Measurements from ENCODE around the gene COL4A2.

COL4A2 gene

DNA sequence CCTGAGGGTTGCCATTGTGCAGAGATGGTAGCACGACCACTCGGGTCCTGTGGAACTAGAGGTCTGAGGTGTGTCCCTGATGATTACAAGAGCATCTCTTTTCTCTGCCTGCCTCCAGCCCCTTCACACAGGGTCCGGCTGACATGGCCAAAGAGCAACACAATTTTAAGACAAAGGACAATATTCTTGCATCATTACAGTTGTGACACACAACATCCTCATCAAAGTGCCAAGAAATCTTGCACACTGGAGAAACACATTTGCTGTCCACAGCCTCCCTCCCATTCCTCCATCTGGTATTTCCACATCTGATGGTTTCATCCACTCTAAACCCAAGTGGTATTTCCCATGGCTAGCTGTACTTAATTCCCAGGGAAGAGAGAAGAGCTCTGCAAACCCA lies 12.9 kb upstream of the COL4A2 start:
- DNase-seq (ENCODE audit: low spot score in 2 of 2) (no peak), ATAC-seq (no peak)
- Mint-ChIP-seq H3K4me3 (no peak overlapping the region), H3K4me1 (peaks cover 5% of the 10 kb centered on the region), H3K36me3 (no peaks in the 10 kb centered on the region), H3K9me3 (peaks cover 2% of the 10 kb centered on the region), H3K27ac (no peak overlapping the region)

DNA sequence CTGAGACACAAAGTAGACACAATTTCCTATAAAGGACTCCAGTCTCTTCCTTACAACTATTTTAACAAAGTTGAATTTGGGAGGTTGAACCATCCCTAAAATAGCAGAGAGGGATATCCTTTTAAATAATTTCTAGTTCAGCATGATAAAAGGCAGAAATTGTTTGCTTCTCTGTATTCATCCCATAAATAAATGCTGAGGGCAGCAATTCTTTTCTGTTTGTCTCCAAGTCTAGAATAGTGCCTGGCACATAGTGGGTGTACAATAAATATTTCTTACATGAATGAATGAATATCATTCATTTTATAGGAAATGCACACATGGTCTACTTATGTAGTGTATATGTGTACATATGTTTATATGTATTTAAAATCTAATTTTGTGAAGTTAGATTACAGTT lies 12.5 kb upstream of the COL4A2 start:
- Mint-ChIP-seq H3K9me3 (peaks cover 2% of the 10 kb centered on the region), H3K36me3 (no peaks in the 10 kb centered on the region), H3K4me1 (peaks cover 5% of the 10 kb centered on the region), H3K27ac (no peak overlapping the region), H3K4me3 (no peak overlapping the region)
- DNase-seq (ENCODE audit: low spot score in 2 of 2) (no peak), ATAC-seq (no peak)

DNA sequence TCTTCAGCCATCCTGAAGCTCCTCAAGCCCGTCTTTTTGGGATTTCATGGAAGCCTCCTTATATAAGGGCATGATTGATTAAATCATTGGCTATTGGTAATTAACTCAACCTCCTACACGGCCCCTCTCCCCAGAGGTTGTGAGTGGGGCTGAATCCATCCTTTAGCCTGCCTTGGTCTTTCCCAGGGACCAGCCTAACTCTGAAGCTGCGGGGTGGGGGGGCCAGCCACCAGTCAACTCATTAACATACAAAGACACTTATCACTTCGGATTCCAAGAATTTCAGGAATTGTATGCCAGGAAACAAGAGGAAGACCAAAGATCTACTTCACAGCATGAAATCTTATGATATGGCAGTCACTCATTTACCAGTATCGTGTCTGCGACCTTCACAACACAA lies 10.1 kb upstream of the COL4A2 start:
- H3K36me3 Mint-ChIP-seq, result no peaks in the 10 kb centered on the region
- no peak overlapping the region for H3K4me3 Mint-ChIP-seq
- H3K9me3 Mint-ChIP-seq, result no peaks in the 10 kb centered on the region
- no peak for ATAC-seq
- H3K4me1 Mint-ChIP-seq, result peaks cover 5% of the 10 kb centered on the region
- no peak for DNase-seq (ENCODE audit: low spot score in 2 of 2)
- H3K27ac Mint-ChIP-seq, result no peak overlapping the region

DNA sequence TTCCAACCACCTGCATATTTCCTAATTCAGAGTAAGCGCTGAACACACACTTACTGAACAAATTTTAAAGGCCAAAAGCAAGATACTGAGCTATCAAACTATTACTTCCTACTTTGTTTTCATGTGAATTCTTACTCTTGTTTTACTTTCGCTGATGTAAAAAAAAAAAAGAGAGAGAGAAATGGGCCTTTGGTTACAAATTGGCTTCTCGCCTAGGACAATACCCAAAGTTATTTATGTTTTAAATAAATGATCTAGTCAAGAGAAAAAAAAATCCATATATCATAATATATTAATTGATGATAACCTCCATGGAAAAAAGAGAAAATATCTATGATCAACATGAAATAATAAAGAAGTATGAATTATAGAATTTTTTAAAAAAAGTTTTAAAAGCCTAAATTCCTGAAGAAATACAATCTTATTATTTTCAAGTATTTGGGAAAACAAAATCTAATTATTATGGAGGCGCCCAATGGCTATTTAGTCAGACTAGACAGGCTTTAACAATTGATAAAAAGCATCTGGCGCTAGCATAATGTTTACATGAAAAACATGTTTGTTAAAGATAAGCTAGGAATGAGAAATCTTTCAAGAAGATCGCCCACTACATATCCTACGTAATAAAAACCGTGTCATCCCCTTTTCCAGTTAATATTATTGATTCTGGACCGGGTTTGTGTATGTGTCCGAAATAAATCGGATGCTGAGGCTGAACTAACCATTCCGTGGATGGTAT lies 9.1 kb upstream of the COL4A2 start:
- DNase-seq (ENCODE audit: low spot score in 2 of 2), result no peak
- Mint-ChIP-seq H3K4me1 (peaks cover 5% of the 10 kb centered on the region), H3K36me3 (no peaks in the 10 kb centered on the region), H3K9me3 (no peaks in the 10 kb centered on the region), H3K4me3 (no peak overlapping the region), H3K27ac (no peak overlapping the region)
- ATAC-seq, result no peak

DNA sequence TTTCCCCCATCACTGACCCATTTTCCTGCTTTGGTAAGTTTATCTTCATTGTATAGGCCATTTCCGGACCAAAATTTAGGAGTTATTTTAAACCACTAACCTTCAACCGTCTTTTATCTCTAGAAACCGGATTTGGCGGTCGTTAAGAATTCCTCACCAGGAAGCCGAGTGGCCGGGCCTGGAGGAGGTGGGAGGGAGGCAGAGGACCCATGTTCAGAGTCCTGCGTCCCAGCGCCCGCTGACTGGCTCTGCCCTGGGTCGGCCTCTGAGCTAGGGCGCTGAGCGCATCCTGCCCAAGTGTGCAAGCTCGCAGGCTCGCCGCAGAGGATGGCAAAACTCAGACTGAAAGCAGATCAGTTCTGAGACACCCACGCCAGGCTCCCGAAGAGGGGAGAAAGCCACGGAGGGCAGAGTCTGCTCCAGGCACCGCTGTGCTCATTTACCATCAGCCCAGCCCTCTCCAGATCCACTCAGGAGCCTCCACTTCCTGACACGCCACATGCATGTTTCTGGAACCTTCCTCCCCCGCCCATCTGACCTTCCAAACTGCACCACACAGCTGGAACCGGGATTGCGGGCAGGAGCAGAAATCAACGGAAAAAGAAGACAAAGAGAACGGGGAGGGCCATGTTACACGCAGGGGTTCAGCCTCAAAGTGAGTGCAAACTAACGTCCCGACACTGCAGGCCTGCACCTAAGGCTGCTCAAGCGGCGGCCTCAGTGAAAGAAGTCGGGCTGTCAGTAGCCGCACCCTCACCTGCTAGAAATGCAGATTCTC lies 8.4 kb upstream of the COL4A2 start:
- no peak overlapping the region for H3K4me3 Mint-ChIP-seq
- ATAC-seq (peak; percentile 70), DNase-seq (ENCODE audit: low spot score in 2 of 2) (no peak)
- peaks cover 5% of the 10 kb centered on the region for H3K4me1 Mint-ChIP-seq
- no peak overlapping the region for H3K27ac Mint-ChIP-seq
- no peaks in the 10 kb centered on the region for H3K9me3 Mint-ChIP-seq
- H3K36me3 Mint-ChIP-seq, result no peaks in the 10 kb centered on the region

DNA sequence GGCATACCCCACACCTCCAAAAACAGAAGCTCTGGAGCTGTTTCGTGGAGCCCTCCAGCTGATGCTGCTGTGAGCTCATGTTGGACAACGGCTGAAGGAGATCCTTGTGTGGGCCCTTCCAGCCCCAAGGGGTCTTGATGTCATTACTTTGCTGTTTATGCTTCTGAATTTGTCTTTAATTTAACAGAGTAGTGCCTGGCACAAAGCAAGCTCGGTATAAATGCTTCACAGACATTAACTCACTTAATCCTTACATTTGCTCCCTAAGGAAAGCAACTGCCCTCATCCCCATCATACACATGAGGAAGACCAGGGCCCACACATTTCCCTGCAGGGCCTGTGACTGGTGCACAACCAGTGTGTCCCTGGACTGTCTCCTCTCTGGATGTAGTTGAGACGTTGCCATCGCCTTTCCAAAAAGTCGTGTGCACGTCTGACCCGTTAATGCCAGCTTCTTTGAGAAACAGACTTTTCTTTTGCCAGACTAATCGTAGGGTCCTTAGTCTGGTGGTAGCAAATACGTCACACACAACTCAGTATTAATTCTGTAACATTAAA lies 7.7 kb upstream of the COL4A2 start:
- ATAC-seq, result no peak
- H3K9me3 Mint-ChIP-seq, result no peaks in the 10 kb centered on the region
- no peak for DNase-seq (ENCODE audit: low spot score in 2 of 2)
- peaks cover 5% of the 10 kb centered on the region for H3K4me1 Mint-ChIP-seq
- no peak overlapping the region for H3K4me3 Mint-ChIP-seq
- H3K27ac Mint-ChIP-seq, result no peak overlapping the region
- no peaks in the 10 kb centered on the region for H3K36me3 Mint-ChIP-seq

DNA sequence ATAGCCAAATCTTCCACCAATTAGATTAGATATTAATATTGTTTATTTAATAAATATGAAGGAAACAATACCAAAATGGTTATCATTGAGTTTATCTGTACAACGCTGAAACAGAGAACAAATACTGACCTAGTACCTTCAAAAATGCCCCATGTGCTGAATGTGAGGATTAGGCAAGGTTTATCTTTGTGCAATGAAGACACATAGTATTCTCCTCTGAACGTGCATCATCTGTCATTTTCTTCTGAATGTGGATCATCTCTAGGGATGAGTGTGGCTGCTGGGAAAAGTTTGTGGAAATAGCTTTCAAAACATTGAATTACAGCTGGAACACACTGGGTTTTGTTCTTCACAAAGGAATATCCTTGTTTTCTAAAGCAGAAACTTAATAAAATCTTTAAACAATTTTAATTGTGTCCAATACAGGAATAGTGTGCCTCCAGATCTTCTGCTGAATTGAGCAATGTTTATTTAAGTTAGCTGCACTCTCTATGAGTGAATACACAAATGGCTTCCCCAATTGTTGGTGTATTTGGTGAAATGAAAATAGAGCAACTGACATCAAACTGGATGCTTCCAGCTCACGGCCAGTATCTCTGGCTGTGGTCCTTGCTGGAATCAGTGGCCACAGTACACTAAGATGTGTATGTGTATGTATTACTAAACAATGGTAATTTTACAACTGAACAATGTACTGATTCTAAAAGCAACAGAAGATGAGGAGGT lies 6.8 kb upstream of the COL4A2 start:
- H3K4me3 Mint-ChIP-seq, result no peak overlapping the region
- DNase-seq (ENCODE audit: low spot score in 2 of 2) (no peak), ATAC-seq (no peak)
- no peak overlapping the region for H3K27ac Mint-ChIP-seq
- H3K4me1 Mint-ChIP-seq, result peaks cover 5% of the 10 kb centered on the region
- no peaks in the 10 kb centered on the region for H3K36me3 Mint-ChIP-seq
- H3K9me3 Mint-ChIP-seq, result no peaks in the 10 kb centered on the region

DNA sequence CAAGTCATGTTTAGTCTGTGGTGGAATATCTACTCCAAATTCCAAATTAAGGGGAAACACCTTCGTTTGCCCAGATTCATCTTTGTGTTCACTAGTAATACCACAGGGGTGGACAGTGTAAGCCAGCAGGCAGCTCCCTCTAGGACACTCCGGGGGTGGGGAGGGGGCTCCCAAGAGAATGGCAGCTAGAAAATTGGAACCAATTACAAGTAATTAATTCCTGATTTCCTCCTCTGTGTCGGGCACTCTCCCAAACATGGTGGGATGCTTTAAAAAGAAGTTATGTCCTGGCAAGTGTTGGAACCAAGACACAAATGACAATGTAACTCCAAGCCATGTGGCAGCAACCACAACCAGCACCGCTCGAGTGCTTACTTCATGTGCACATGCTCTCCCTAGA lies 6.0 kb upstream of the COL4A2 start:
- no peaks in the 10 kb centered on the region for H3K9me3 Mint-ChIP-seq
- no peak overlapping the region for H3K27ac Mint-ChIP-seq
- ATAC-seq (no peak), DNase-seq (ENCODE audit: low spot score in 2 of 2) (no peak)
- H3K36me3 Mint-ChIP-seq, result no peaks in the 10 kb centered on the region
- H3K4me1 Mint-ChIP-seq, result peaks cover 5% of the 10 kb centered on the region
- no peak overlapping the region for H3K4me3 Mint-ChIP-seq

DNA sequence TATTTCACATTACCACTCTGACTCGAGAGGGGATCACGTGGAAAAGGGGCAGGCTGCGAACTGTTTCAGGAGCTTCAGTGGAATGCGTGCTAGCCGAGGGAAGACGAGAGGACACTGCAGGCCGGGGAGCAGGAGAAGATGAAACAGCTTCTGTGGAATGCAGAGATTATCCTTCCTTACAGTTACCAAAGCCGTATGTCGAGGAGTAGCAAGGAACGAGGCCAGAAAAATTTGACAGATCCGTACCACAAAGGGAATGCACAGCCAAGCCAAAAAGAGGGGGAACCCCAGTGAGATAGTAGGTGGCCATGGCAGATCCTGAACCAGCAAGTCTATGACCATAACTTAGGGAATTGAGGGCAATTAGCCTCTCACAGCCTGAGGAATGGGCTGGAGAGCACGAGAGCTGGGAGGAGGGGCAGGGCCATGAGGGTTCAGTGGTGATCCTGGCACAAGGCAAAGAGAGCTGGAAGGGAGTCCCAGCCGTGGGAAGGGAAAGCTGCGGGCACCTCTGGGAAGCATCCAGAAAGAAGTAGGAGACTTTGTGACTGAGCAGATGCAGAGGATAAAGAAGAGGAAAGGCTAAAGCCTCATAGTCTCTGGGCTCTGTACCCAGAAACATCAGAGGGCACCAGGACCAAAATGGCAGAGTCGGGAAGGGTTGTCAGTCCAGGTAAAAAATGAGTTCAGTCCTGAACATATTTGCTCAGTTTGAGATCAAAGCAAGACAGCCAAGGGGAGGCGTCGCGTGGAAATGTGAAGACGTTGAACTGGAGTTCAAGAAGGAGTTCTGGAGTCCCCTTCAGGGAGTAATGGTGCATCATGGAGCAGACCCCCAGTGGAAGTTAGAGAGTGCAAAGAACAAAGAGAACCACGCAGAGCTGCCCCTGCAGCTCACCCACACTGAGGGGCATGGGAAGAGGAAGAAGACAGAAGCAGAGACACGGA lies 5.2 kb upstream of the COL4A2 start:
- ATAC-seq (no peak), DNase-seq (ENCODE audit: low spot score in 2 of 2) (no peak)
- Mint-ChIP-seq H3K36me3 (no peaks in the 10 kb centered on the region), H3K9me3 (no peaks in the 10 kb centered on the region), H3K4me3 (no peak overlapping the region), H3K4me1 (peaks cover 5% of the 10 kb centered on the region), H3K27ac (no peak overlapping the region)

DNA sequence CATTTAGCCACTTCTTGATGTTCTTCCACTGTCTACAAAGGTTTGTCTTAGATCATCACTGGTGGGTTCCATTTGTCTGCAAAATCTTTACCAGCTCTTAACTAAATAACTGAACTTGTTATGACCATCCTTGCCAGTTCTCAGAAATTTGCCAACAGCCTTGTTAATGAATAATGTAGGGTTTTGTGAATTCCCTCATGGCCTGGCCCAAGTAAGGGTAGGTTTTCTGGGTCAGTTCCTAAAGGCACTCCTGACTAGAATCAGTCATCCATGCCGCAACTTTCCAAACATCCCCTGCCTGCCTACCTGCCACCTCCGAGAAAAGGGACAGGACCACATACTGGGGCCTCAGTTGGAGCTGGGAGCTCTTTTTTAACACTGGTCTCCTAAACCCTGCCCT lies 4.1 kb upstream of the COL4A2 start:
- Mint-ChIP-seq H3K9me3 (no peaks in the 10 kb centered on the region), H3K4me1 (peaks cover 7% of the 10 kb centered on the region), H3K36me3 (no peaks in the 10 kb centered on the region), H3K4me3 (no peak overlapping the region), H3K27ac (no peak overlapping the region)
- DNase-seq (ENCODE audit: low spot score in 2 of 2), result no peak
- ATAC-seq, result no peak

DNA sequence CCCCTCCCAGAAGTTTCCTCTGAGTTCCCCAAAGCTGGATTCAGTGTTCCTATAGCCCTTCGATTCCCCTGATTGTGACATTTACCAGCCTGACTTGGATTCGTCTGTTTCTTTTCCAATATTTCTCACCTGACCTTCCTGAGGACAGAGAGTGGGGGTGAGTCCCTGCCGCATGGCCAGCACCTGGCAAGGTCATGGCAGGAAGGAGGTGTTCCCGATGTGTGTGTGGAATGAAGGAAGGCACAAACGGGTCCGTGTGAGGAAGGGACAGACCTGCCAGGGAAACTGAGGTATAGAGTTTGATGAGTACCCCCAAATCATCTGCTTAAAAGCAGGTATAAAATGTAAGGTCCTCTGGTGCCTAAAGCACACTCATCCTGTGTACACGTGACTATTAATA lies 3.4 kb upstream of the COL4A2 start:
- no peak overlapping the region for H3K4me3 Mint-ChIP-seq
- no peak overlapping the region for H3K27ac Mint-ChIP-seq
- peaks cover 8% of the 10 kb centered on the region for H3K4me1 Mint-ChIP-seq
- DNase-seq (ENCODE audit: low spot score in 2 of 2) (no peak), ATAC-seq (no peak)
- H3K9me3 Mint-ChIP-seq, result no peaks in the 10 kb centered on the region
- no peaks in the 10 kb centered on the region for H3K36me3 Mint-ChIP-seq

DNA sequence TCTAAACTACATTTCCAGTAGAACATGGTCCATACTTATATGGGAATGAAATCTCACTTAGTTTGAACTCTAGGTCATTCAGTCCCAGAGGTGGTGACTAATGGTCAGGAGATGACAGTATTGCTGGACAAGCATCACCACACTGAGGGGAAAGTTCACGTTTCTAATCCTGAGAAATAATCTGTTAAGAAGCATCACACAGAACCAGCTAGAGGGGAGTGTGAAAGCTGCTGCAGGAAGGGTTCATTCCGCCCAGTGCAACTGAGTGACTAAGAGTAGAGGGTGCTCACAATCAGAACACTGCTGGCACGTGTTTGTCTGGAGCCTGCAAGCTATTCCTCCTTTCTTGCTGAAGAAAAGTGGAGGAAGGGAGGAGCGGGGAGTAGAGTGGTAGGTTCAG lies 2.8 kb upstream of the COL4A2 start:
- DNase-seq (ENCODE audit: low spot score in 2 of 2) (no peak), ATAC-seq (no peak)
- Mint-ChIP-seq H3K36me3 (no peaks in the 10 kb centered on the region), H3K27ac (no peak overlapping the region), H3K4me3 (no peak overlapping the region), H3K4me1 (peaks cover 6% of the 10 kb centered on the region), H3K9me3 (no peaks in the 10 kb centered on the region)

DNA sequence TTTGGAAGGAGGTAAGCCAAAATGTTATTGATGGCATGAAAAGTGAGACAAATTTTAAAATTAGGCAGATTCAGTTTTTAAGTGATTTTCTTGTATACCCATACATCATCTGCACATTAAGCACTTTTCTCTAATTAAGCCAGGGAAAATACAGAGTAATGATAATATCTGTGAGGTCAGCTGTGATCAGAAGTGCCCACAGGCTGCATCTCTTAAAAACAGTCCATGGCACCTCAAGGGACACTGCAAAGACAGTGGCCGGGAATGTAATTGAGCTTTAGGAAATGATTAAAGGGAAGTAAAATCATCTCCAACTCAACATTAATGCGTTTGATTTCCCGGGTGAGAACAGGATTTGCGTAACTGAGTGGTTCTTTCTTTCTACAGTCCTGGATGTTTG lies 2.1 kb upstream of the COL4A2 start:
- Mint-ChIP-seq H3K36me3 (no peaks in the 10 kb centered on the region), H3K4me1 (peaks cover 6% of the 10 kb centered on the region), H3K4me3 (no peak overlapping the region), H3K27ac (no peak overlapping the region), H3K9me3 (no peaks in the 10 kb centered on the region)
- ATAC-seq (no peak), DNase-seq (ENCODE audit: low spot score in 2 of 2) (no peak)

DNA sequence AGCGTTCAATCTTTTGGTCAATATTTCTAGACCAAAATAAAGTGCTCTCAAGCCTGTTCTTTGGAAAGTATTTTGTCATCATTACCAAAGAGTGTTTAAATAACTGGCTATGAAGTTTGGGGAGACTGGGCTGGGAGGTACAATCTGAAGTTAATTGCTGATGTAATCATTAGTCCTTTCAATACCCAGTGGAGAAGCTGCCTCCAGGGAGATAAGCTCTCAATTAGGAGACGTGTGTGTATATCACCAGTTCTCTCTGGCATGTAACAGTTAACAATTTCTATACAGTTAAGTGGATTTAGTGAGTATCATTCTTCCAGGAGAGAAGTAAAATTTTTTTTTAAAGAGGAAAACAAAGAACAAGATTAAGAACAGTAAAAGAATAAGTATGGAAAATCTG lies 1.5 kb upstream of the COL4A2 start:
- H3K4me1 Mint-ChIP-seq, result peaks cover 6% of the 10 kb centered on the region
- no peaks in the 10 kb centered on the region for H3K36me3 Mint-ChIP-seq
- ATAC-seq (no peak), DNase-seq (ENCODE audit: low spot score in 2 of 2) (no peak)
- H3K9me3 Mint-ChIP-seq, result no peaks in the 10 kb centered on the region
- no peak overlapping the region for H3K27ac Mint-ChIP-seq
- no peak overlapping the region for H3K4me3 Mint-ChIP-seq

DNA sequence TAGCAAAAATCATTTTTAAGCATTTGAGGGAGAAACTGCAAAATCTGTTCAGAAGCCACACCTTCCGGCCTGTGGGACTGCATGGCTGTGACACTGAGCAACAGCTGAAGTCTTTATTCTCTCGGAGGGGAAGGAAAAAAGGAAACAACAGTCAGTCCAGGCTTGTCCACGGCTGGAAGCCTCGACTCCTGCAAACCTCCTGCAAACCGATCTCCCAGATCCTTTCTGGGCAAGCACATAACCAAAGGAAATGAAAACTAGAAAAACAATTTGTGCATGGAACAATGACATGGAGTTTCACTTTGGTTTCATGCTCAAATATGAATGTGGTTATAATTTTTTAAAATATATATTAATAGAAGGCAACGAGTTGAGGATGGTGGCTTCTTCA lies 1.1 kb upstream of the COL4A2 start:
- no peaks in the 10 kb centered on the region for H3K9me3 Mint-ChIP-seq
- no peak overlapping the region for H3K27ac Mint-ChIP-seq
- H3K4me1 Mint-ChIP-seq, result peaks cover 6% of the 10 kb centered on the region
- no peak for ATAC-seq
- no peak overlapping the region for H3K4me3 Mint-ChIP-seq
- H3K36me3 Mint-ChIP-seq, result no peaks in the 10 kb centered on the region
- DNase-seq (ENCODE audit: low spot score in 2 of 2), result no peak

Measured in stimulated activated effector memory CD8-positive, alpha-beta T cell treated with anti-CD3 and anti-CD28 coated beads, Interleukin-12 subunit alpha, Interleukin-12 subunit beta, amount 100 ng/mL, for 72 hours (primary cell).